ENCODE measurements around the gene FBXO45.
"Not testable (repeated sequence)": the region's sequence is repeated elsewhere in the genome, so short reads cannot be mapped to it uniquely, and the experiment has no call there.

The FBXO45 gene

DNA sequence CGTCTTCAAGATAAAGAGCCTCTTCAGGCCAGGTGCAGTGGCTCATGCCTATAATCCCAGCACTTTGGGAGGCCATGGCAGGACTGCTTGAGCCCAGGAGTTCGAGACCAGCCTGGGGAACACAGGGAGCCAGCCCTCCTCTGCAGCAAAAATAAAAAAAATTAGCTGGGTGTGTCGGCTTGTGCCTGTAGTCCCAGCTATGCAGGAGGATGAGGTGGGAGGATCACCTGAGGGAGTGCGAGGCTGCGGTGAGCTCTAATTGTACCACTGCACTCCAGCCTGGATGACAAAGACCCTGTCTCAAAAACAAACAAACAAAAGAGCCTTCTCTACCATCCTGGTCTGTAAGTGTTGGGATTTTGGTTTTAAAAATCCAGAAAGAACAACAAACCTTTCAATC lies 11.2 kb upstream of the FBXO45 start:
- DNase-seq (ENCODE audit: low read depth), result no peak

DNA sequence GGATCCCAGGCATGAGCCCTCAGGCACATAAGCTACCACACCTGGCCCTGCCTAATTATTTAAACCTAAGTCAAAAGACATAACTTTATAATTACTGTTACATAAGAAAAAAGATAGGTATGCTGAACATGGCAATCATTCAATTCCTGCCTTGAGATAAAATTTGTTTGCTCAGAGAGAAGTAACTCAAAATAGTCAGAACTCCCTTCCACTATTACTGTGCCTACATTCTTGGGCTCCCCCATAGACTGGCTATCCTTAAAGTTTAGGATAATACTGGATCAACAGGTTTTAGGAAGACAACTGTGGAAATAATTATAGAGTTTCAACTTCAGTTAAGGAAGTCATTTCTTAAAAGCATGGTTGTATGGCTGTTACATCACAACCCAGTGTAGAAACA lies 10.0 kb upstream of the FBXO45 start:
- no peak for DNase-seq (ENCODE audit: low read depth)

DNA sequence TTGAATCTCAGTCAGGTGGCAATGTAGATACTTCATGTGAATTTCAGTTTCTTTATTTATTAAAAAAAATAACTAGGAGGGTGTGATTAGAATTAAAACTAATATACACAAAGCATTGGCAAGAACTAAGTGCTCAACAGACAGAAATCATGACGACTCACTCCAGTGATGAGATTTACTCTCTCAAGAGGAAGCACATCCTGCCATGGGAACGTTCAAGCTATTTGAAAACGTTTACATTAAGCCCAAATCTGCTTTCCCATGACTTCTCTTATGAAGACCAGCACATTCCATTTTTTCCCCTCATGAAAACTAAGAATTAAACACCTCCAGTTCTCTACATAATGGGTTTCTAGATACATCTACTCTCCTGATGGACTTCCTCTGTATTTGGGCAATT lies 8.6 kb upstream of the FBXO45 start:
- no peak for DNase-seq (ENCODE audit: low read depth)

DNA sequence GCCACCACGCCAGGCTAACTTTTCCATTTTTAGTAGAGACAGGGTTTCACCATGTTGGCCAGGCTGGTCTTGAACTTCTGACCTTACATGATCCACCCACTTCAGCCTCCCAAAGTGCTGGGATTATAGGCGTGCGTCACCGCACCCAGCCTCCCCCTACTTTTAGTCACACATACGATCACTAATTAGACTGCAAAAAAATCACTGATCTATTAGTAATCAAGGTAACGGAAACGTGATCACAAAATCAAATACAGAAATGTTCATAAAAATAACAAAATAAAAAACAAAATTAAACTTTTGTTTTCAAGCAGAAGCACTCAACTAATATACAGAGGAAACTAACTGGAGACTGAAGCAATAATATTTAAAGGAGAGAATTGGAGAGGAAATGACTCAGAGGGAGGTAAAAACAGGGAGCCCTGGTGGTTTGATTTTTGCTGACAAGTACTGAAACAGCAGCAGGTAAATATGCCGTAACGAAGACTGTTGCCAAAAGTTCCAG lies 4.7 kb upstream of the FBXO45 start:
- no peak for DNase-seq (ENCODE audit: low read depth)

DNA sequence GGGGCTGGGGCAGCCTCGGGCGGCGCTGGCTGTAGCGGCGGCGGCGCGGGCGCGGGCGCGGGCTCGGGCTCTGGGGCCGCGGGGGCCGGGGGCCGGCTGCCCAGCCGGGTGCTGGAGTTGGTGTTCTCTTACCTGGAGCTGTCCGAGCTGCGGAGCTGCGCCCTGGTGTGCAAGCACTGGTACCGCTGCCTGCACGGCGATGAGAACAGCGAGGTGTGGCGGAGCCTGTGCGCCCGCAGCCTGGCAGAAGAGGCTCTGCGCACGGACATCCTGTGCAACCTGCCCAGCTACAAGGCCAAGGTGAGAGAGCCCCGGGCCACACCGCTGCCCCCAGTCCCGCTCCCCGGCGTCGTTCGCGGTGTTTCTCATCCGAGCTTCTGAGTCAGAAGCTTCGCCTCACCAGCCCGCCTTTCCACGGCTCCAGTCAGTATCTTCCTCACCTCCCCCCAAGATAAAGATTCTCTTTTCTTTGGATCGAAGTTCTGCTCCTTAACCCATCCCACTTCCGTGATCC lies 600 bp downstream of the FBXO45 start:
- peak; percentile 36 for DNase-seq (ENCODE audit: low read depth)

DNA sequence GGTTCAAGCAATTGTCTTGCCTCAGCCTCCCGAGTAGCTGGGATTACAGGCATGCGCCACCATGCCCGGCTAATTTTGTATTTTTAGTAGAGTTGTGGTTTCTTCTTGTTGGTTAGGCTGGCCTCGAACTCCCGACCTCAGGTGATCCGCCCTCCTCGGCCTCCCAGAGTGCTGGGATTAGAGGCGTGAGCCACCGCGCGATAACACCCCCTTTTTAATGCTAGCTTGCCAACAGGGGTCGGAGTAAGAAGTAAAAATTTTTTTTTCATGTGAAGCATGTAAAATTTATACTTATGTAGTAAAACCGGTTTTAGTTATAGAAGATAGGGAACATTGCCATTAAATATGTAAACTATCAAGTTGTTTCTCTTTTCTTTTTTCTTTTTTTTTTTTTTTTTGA lies 1.9 kb downstream of the FBXO45 start:
- DNase-seq (ENCODE audit: low read depth), result not testable (repeated sequence)

DNA sequence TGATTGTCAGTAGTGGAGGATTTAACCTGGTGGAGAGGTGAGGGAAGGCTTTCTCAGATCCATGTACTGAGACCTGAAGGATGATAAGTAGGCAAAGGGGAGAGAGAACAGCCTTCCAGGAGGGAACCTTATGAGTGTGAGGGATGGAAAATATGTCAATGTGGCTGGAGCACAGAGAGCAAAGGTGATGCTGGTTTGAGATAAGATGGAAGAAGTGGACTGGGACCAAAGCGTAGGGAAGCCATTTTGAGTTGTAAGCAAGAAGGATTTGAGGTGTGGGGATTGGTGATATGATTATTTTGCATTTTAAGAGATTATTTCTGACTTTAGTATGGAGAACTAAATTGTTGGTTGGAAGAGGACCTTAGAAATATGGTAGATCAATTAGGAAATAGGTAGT lies 3.9 kb downstream of the FBXO45 start:
- no peak for DNase-seq (ENCODE audit: low read depth)

DNA sequence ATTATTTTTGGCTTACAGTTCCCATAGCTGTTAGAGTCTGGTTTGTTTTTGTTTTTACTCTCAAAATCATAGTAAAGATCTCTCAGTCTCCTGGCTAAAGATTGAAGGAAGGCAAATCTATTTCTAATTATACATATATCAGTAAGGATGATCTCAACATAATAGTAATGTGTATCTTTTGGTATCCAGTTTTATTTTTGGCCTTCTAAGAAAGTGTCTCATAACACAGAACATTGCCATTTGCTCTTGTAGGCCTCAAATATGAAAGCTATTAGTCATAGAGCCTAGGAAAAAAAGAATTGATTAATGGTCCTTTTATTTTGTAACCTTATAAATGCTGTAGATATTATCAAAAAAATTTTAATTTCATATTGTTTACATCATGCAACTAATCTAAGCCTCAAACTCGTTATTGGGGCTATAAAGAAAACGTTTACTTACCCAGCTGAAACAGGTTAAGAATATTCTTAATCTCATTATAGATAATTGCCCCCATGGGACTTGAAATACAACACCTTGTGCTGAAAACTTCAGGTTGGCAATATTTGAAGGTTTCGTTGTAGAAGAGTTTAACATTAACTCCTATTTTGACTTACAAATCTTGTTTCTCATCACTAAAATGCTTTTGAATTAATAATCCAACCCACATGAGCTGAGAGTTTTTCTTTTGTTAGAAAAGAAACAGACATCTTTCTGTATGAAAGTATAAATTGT lies 16.7 kb downstream of the FBXO45 start:
- DNase-seq (ENCODE audit: low read depth), result no peak

DNA sequence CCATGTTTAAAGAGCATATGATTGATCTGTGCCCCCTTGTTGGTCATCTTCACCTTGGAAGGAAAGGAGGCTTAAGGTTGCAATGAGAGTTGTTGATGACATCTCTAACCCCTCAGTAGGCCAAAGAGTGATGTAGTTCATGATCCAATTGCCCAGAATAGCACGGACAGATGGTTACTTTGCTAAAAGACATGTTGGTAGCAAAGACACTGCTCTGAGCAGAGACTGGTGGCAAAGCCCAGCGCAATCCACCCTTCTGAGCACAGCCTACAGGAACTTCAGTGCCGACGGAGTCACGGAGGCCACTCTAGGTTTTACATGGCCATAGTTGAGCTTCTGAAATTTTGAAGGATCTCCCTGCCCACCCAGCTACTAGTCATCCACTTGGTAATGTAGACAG lies 21.8 kb downstream of the FBXO45 start:
- no peak for DNase-seq (ENCODE audit: low read depth)

DNA sequence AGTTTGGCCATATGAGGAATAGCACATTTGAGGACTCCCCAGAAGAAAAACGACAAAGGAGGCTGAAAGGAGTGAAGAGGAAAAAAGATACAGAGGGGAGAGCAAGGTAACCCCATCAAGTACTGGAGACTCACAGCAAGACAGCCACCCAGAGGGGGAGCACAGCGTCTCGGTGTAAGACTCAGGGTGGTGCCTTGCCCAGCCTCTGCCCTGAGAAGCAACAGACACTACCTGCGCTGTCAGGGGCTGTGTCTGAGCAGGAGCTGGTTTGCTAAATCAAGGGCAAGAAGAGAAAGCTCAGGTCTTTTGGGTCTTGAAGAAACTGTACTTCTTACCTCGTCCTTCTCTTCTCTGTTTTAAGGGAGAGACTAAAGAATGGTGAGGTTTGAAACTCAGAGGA lies 27.9 kb downstream of the FBXO45 start:
- no peak for DNase-seq (ENCODE audit: low read depth)

DNA sequence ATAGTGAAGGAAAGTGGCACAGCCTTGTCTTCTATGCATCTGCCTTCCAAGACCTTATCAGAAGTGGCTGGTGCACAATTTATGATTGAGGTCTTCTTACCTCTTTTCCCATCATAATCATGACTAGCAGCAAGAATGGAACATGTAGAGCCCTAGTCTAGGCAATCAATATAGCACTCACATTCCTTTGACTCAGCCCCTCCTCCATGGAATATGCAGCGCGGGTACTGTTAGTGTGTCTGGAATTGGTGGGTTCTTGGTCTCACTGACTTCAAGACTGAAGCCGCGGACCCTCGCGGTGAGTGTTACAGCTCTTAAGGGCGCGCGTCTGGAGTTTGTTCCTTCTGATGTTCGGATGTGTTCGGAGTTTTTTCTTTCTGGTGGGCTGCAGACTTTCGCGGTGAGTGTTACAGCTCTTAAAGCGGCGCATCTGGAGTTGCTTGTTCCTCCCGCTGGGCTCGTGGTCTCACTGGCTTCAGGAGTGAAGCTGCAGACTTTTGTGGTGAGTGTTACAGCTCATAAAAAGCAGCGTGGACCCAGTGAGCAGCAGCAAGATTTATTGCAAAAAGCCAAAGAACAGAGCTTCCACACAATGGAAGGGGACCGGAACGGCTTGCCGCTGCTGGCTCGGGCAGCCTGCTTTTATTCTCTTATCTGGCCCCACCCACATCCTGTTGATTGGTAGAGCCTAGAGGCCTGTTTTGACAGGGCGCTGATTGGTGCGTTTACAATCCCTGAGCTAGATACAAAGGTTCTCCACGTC lies 29.7 kb downstream of the FBXO45 start:
- DNase-seq (ENCODE audit: low read depth), result not testable (repeated sequence)

DNA sequence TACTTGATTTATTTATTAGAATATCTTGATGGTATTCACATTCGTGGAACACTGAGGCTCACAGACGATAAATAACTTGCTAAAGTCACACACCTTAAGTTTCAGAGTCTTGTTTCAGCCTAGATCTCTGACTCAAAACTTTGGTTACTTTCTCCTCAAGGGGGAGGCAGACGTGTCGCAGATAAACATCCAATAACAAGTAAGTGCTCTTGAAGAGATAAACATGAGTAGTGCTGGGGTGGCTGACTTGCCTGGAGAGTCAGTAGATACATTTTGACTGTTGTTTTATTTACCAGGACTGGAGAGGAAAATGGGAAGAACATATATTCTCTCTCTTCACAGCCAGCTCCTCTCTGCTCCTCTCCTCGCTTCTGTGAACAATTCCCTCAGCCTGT lies 31.3 kb downstream of the FBXO45 start:
- DNase-seq (ENCODE audit: low read depth), result no peak

DNA sequence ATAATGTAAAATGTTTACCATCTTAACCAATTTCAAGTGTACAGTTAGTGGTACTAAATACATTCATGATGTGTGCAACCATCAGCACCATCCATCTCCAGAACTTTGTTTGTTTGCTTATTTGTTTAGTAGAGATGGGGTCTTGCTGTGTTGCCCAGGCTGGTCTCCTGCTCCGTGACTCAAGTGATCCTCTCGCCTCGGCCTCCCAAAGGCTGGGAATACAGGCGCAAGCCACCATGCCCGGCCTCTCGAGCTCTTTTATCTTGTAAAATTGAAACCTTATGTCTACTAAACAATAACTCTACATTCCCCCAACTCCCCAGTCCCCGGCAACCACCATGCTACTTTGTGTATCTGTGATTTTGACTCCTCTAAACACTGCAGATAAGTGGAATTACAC lies 31.9 kb downstream of the FBXO45 start:
- DNase-seq (ENCODE audit: low read depth), result no peak

DNA sequence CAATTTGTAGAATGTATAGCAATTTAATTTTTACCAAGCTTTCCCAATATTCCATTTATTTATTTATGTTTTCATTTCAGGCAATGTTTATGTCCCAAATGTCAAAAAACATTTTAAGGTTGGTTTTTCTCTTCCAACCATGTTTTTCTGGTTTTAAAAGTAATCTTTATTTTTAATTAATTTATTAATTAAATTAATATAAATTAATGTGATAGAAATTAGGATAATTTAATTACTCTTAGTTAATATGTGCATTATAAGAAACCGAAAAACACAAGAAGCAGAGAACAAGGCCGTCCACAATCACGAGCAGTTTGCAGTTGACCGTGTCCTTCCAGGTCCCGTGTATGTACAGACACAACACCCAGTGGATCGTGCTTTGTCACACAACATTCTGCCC lies 34.2 kb downstream of the FBXO45 start:
- DNase-seq (ENCODE audit: low read depth), result no peak

DNA sequence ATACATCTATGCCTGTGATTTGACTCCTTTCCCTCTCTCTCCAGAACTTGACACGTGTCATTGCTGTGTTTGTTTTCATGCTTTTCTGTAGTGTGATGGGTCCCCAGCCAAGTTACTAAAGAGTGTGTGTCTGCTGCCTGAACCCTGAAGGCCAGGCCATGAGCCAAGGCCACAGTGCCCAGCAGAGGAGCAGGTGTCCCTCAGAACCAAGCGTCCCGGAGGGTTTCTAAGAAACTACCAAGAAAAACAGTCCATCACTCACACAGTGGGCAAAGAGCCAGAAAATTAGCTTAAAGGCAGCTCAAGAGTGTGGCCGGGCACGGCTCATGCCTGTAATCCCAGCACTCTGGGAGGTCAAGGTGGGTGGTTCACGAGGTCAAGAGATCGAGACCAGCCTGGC lies 35.2 kb downstream of the FBXO45 start:
- no peak for DNase-seq (ENCODE audit: low read depth)

DNA sequence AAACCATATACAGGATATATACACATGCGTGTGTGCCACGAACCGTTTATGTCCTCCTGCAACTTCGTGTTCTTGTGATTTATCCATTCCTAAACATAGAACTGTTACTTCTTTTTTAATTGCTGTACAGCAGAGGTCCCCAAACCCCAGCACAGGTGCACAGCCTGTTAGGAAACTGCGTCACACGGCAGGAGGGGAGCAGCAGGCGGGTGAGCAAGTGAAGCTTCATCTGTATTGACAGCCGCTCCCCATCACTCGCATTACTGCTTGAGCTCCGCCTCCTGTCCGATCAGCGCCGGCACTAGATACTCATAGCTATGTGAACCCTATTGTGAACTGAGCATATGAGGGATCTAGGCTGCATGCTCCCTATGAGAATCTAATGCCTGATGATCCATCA lies 36.1 kb downstream of the FBXO45 start:
- DNase-seq (ENCODE audit: low read depth), result no peak

DNA sequence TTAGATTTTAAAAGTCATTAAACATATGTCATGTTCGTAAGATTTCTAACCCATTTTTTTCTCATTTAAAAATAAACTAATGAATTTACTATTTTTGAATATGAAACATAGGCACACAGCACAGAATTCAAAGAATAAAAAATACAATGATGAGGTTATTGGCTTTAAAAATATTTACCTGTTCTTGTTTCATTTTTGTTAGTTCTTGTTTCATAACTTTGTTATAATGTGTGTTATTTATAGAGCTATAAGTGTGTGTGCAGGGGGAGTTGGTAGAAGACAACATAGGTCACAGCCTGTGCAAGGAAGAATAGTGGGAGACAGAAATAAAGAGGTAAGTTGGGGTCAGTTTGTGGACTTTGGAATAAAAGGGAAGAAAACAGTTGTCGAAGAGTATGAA lies 40.2 kb downstream of the FBXO45 start:
- DNase-seq (ENCODE audit: low read depth), result no peak

DNA sequence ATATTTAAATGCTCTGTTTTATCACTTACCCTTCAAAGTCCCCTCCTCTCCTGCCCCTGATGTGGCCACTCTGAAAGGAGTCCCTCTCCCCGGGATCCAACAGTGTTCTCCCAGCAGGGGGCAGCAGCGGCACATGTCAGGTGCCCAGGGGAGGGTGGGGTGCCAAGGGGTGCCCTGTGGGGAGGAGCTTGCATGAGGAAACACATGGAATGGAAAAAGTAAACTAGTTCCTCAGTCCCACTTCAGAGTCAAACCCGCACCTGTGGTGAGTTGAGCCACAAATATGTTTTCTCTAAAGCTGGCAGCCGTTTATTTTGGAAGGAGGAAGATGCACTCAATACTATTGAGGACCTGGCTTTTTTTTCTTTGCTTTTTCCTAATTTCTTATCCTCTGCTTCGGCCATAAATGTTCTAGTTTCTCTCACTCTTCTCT lies 40.9 kb downstream of the FBXO45 start:
- peak; percentile 93 for DNase-seq (ENCODE audit: low read depth)

DNA sequence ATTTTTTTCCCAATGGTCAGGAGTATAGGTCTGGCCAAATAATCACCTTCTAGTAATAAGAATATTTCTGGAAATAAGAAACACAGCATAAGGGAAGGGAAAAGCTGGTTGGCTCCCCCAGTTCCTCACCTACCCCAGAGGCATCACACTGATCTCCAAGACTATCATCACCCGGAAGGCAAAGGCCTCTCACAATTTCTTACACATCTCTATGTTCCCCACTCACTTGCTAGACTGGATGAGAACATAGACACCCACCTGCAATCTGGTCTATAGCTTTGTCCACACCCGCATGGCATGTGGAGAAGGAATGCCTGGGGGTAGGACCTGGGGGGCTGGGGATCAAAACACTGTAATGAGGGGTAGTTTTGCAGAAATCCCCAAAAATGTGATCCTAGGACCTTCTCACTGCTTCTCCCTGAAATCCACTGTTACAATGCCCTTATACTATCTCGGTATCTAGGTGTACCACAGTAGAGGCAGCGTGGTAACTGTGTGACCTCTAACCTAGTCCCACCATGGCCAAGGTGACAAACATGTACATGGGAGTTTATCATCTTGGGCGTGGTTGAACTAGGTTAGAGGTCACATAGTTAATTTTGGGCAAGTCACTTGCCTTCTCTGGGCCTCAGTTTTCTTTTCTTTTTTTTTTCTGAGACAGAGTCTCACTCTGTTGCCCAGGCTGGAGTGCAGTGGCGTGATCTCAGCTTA lies 41.5 kb downstream of the FBXO45 start:
- no peak for DNase-seq (ENCODE audit: low read depth)

DNA sequence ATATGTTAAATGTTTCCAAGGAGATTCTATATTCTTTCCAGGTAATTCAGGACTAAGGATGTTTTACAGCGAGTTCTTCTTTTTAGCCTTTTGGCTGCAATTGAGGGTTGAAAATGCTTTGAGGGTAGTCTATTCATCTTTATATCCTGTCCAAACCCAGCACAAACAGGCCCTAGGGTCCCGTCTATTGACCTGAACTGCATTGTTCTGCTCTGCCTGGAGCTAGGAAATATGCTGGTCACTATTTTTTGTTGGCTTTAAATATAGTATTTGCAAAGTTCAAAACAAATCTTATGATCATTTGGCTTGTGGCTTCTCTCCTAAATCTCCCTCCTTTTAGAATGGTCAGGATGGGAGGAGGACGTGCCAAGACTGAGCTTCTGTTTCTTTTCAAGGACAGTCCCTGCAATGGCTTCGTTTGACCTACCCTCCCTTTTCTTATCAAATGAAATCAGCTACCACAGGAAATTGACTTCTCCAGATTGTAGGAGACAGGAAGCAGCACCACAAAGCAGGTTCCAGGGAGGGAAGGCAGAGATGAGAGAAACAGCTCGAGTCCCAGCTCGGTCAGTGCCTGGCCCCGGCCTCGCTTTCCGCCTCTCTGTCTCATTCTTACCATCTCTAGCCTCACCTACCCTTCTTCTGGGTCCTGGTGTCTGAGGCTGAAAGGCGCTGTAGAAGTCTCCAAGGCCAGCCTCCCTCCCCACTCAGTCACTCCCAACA lies 43.5 kb downstream of the FBXO45 start:
- DNase-seq (ENCODE audit: low read depth), result no peak

DNA sequence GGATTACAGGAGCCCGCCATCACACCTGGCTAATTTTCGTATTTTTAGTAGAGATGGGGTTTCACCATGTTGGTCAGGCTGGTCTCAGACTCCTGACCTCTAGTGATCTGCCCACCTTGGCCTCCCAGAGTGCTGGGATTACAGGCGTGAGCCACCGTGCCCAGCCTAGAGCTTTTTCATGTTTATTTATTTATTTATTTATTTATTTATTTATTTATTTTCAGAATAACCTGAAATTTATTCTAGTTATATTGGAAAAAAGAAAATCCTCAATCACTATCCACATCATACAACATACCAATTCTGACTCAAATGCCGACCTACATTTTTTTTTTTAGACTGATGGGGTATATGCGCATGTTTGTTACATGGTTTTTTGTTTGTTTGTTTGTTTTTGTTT lies 46.8 kb downstream of the FBXO45 start:
- not testable (repeated sequence) for DNase-seq (ENCODE audit: low read depth)

DNA sequence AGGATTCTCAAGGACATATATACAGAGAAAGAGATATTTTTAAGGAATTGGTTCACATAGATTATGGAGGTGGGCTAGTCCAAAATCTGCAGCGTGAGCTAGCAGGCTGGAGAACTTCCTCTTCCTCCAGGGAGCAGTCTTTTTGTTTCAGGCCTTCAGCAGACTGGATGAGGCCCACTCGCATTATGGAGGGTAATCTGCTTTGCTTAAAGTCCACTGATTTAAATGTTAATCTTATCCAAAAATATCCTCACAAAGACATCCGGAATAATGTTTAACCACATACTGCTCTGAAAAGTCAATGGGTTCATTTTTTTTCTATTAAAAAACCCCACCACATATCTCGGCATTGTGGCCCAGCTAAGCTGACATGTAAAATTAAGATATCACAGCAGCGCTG lies 48.8 kb downstream of the FBXO45 start:
- no peak for DNase-seq (ENCODE audit: low read depth)
